ENCODE results near the gene ZFP36L1.

The ZFP36L1 gene

GRCh38 chr14:68792979-68793733 is at the start of gene ZFP36L1:
Gene ZFP36L1 (minus strand): TSS chr14:68793067. CDS start chr14:68792938, 129 bp downstream.
- Histone ChIP-seq H3K36me3 (ENCODE audit: control insufficient read depth, insufficient read depth, low read length, severe bottlenecking) (peaks cover 29% of the 10 kb centered on the region), H3K9me3 (ENCODE audit: control insufficient read depth, low read length) (no peaks in the 10 kb centered on the region), H3K9ac (ENCODE audit: low read length) (peak within 1 kb of the TSS; percentile 98), H3K27me3 (replicated peaks; ENCODE audit: control insufficient read depth, insufficient read depth, low read length) (no peaks in the 10 kb centered on the region), H3K4me3 (ENCODE audit: low read length) (peak within 1 kb of the TSS; percentile 93), H3K4me1 (ENCODE audit: control insufficient read depth, insufficient read depth, low read length) (peaks cover 26% of the 10 kb centered on the region)
- peak; percentile 98 for DNase-seq (ENCODE audit: low read depth)

- H3K27me3 ChIP-seq (replicated peaks; ENCODE audit: control insufficient read depth, insufficient read depth, low read length): no peaks in the 10 kb centered on the region
Measured at GRCh38 chr14:68842298-68842697, 49.4 kb upstream of the ZFP36L1 start.

DNA sequence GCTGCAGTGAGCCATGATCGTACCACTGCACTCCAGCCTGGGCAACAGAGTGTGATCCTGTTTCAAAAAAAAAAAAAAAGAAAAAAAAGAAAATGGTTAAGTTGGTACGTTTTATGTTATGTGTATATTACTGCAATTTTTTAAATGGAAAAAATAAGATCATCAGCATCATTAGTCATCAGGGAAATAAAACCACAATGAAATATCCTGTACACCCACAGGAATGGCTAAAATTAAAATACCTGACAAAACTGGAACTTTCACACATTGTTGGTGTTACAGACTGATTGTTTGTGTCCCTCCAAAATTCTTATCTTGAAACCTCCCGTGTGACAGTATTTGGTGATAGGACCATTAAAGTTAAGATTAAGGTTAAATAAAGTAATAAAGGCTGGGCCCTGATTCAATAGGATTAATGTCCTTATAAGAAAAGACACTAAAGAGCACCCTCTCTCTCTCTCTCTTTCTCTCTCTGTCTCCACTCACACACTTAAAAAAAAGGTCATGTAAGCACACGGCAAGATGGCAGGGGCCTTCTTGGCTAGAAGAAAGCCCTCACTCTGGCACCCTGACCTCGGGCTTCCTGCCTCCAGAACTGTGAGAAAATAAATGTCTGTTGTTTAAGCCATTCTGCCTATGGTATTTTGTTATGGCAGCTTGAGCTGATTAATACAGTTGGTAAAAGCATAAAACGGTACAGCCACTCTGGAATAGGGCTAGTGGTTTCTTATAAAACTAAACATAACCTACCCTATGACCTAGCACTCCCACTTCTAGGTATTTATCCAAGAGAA is 48.3 kb upstream of the ZFP36L1 start:
- no peak overlapping the region for H3K4me3 ChIP-seq (ENCODE audit: low read length)
- no peak overlapping the region for H3K9ac ChIP-seq (ENCODE audit: low read length)
- peaks cover 4% of the 10 kb centered on the region for H3K9me3 ChIP-seq (ENCODE audit: control insufficient read depth, low read length)
- peaks cover 9% of the 10 kb centered on the region for H3K4me1 ChIP-seq (ENCODE audit: control insufficient read depth, insufficient read depth, low read length)
- peaks cover 11% of the 10 kb centered on the region for H3K36me3 ChIP-seq (ENCODE audit: control insufficient read depth, insufficient read depth, low read length, severe bottlenecking)
- no peak for DNase-seq (ENCODE audit: low read depth)
- no peaks in the 10 kb centered on the region for H3K27me3 ChIP-seq (replicated peaks; ENCODE audit: control insufficient read depth, insufficient read depth, low read length)

More at GRCh38 chr14:68842298-68842697, 49.4 kb upstream of the ZFP36L1 start:
- H3K4me1 ChIP-seq (ENCODE audit: control insufficient read depth, insufficient read depth, low read length): peaks cover 9% of the 10 kb centered on the region
- no peaks in the 10 kb centered on the region for H3K9me3 ChIP-seq (ENCODE audit: control insufficient read depth, low read length)
- H3K36me3 ChIP-seq (ENCODE audit: control insufficient read depth, insufficient read depth, low read length, severe bottlenecking): peaks cover 10% of the 10 kb centered on the region
- no peak overlapping the region for H3K9ac ChIP-seq (ENCODE audit: low read length)
- H3K4me3 ChIP-seq (ENCODE audit: low read length): no peak overlapping the region
- DNase-seq (ENCODE audit: low read depth): no peak

DNA sequence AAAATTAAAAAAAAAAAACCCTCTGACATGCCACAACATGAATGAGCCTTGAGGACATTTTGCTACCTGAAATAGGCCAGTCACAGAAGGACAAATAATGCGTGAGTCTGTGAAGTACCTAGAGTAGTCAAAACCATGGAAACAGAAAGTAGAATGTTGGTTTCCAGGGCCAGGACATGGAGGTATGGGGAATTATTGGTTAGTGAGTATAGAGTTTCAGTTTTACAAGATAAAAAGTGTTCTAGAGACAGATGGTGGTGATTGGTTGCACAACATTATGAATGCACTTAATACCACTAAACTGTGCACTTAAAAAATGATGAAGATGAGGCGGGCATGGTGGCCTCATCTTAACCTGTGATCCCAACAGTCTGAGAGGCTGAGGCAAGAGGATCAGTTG is 47.6 kb upstream of the ZFP36L1 start:
- Histone ChIP-seq H3K9me3 (ENCODE audit: control insufficient read depth, low read length) (peaks cover 10% of the 10 kb centered on the region), H3K4me1 (ENCODE audit: control insufficient read depth, insufficient read depth, low read length) (peaks cover 9% of the 10 kb centered on the region)

GRCh38 chr14:68836082-68836481 is 43.2 kb upstream of the ZFP36L1 start:
- H3K4me1 ChIP-seq (ENCODE audit: control insufficient read depth, insufficient read depth, low read length): peaks cover 2% of the 10 kb centered on the region
- no peak overlapping the region for H3K9ac ChIP-seq (ENCODE audit: low read length)
- no peak for DNase-seq (ENCODE audit: low read depth)
- no peaks in the 10 kb centered on the region for H3K27me3 ChIP-seq (replicated peaks; ENCODE audit: control insufficient read depth, insufficient read depth, low read length)
- H3K9me3 ChIP-seq (ENCODE audit: control insufficient read depth, low read length): peaks cover 10% of the 10 kb centered on the region
- H3K36me3 ChIP-seq (ENCODE audit: control insufficient read depth, insufficient read depth, low read length, severe bottlenecking): peaks cover 19% of the 10 kb centered on the region
- H3K4me3 ChIP-seq (ENCODE audit: low read length): no peak overlapping the region

More for the DNA sequence above, 47.6 kb upstream of the ZFP36L1 start:
- Histone ChIP-seq H3K9ac (ENCODE audit: low read length) (no peak overlapping the region), H3K4me3 (ENCODE audit: low read length) (no peak overlapping the region), H3K36me3 (ENCODE audit: control insufficient read depth, insufficient read depth, low read length, severe bottlenecking) (peaks cover 16% of the 10 kb centered on the region), H3K27me3 (replicated peaks; ENCODE audit: control insufficient read depth, insufficient read depth, low read length) (no peaks in the 10 kb centered on the region)
- no peak for DNase-seq (ENCODE audit: low read depth)

DNA sequence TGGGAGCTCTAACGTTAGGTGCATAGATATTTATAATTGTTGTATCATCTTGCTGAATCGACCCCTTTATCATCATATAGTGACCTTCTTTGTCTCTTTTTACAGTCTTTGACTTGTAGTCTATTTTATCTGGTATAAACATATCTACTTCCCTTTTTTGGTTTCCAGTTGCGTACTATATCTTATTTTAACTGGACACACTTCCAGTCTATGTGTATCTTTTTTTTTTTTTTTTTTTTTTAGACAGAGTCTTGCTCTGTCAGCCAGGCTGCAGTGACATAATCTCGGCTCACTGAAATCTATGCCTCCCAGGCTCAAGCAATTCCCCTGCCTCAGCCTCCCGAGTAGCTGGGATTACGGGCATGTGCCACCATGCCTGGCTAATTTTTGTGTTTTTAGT is 41.9 kb upstream of the ZFP36L1 start:
- Histone ChIP-seq H3K36me3 (ENCODE audit: control insufficient read depth, insufficient read depth, low read length, severe bottlenecking) (peaks cover 19% of the 10 kb centered on the region), H3K9me3 (ENCODE audit: control insufficient read depth, low read length) (peaks cover 10% of the 10 kb centered on the region), H3K4me3 (ENCODE audit: low read length) (no peak overlapping the region), H3K27me3 (replicated peaks; ENCODE audit: control insufficient read depth, insufficient read depth, low read length) (no peaks in the 10 kb centered on the region), H3K4me1 (ENCODE audit: control insufficient read depth, insufficient read depth, low read length) (no peaks in the 10 kb centered on the region), H3K9ac (ENCODE audit: low read length) (no peak overlapping the region)
- DNase-seq (ENCODE audit: low read depth): no peak

GRCh38 chr14:68828698-68829097 is 35.8 kb upstream of the ZFP36L1 start:
- Histone ChIP-seq H3K4me3 (ENCODE audit: low read length) (no peak overlapping the region), H3K9me3 (ENCODE audit: control insufficient read depth, low read length) (no peaks in the 10 kb centered on the region), H3K9ac (ENCODE audit: low read length) (no peak overlapping the region), H3K27me3 (replicated peaks; ENCODE audit: control insufficient read depth, insufficient read depth, low read length) (no peaks in the 10 kb centered on the region), H3K4me1 (ENCODE audit: control insufficient read depth, insufficient read depth, low read length) (no peaks in the 10 kb centered on the region), H3K36me3 (ENCODE audit: control insufficient read depth, insufficient read depth, low read length, severe bottlenecking) (no peaks in the 10 kb centered on the region)
- DNase-seq (ENCODE audit: low read depth): no peak

DNA sequence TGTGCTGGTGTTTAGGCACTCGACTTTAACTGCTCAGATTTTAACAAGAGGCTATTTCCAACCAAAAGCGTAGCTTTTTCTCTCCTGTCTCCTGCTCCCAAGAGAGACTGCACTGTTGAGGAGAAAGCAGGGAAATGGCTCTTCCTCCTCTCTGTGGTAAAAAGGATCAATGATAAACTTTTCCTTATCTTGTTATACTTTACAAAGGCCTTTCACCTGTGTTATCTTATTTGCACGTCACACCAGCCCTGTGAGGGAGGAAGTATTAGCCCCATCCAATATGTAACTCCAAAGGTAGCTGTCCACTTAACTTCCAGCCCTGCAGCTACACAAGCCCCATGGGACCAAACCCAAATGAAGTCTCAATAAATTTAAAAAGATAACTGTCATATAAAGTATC is 32.9 kb upstream of the ZFP36L1 start:
- Histone ChIP-seq H3K27me3 (replicated peaks; ENCODE audit: control insufficient read depth, insufficient read depth, low read length) (no peaks in the 10 kb centered on the region), H3K9ac (ENCODE audit: low read length) (no peak overlapping the region), H3K4me3 (ENCODE audit: low read length) (no peak overlapping the region), H3K4me1 (ENCODE audit: control insufficient read depth, insufficient read depth, low read length) (no peaks in the 10 kb centered on the region), H3K36me3 (ENCODE audit: control insufficient read depth, insufficient read depth, low read length, severe bottlenecking) (no peaks in the 10 kb centered on the region), H3K9me3 (ENCODE audit: control insufficient read depth, low read length) (no peaks in the 10 kb centered on the region)
- DNase-seq (ENCODE audit: low read depth): no peak

DNA sequence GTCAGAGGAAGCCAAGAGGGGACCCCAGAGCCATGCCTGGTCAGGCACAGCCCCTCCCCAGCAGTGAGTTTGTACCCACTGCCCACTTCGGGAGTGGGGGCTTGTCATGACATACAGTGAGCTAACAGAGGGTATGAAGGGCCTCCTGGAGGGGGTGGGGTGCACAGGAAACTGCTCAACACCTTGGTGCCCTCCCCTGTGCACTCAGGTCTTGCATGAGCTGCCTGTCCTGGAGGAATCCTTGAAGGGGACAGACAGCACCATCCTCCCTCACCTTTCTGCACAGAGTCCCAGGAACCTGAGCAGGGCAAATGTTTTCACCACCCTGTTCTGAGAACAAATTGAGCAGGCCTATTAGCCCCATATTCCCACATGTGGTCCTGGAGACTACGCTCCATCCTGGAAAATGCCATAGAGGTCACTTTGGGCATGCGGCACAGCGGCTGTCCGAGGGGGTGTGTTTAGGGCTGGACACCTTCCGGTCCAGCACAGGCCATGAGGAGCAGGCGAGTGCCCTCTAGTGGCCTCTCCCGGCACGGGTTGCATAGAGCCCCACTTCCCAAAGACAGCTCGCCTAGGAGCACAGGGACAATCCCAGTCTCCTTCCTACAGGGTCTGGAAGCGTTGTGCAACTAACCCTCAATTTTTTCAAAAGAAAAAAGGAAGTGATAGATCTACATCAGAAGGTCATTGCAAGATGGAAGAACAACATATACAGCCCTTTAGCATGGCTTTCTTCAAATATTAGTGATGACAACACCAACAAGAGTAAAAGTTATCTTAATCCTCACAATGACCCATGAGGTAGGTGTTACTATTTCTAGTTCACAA is 31.9 kb upstream of the ZFP36L1 start:
- H3K9me3 ChIP-seq (ENCODE audit: control insufficient read depth, low read length): no peaks in the 10 kb centered on the region
- no peaks in the 10 kb centered on the region for H3K36me3 ChIP-seq (ENCODE audit: control insufficient read depth, insufficient read depth, low read length, severe bottlenecking)
- peak overlapping the region; percentile 12 for H3K4me3 ChIP-seq (ENCODE audit: low read length)
- no peaks in the 10 kb centered on the region for H3K27me3 ChIP-seq (replicated peaks; ENCODE audit: control insufficient read depth, insufficient read depth, low read length)
- peak; percentile 82 for DNase-seq (ENCODE audit: low read depth)
- H3K9ac ChIP-seq (ENCODE audit: low read length): no peak overlapping the region
- no peaks in the 10 kb centered on the region for H3K4me1 ChIP-seq (ENCODE audit: control insufficient read depth, insufficient read depth, low read length)

- DNase-seq (ENCODE audit: low read depth): no peak
- Histone ChIP-seq H3K4me3 (ENCODE audit: low read length) (no peak overlapping the region), H3K36me3 (ENCODE audit: control insufficient read depth, insufficient read depth, low read length, severe bottlenecking) (no peaks in the 10 kb centered on the region)
Measured at GRCh38 chr14:68824207-68824516, 31.3 kb upstream of the ZFP36L1 start.

More at GRCh38 chr14:68824207-68824516, 31.3 kb upstream of the ZFP36L1 start:
- H3K27me3 ChIP-seq (replicated peaks; ENCODE audit: control insufficient read depth, insufficient read depth, low read length): no peaks in the 10 kb centered on the region
- no peaks in the 10 kb centered on the region for H3K4me1 ChIP-seq (ENCODE audit: control insufficient read depth, insufficient read depth, low read length)
- no peak overlapping the region for H3K9ac ChIP-seq (ENCODE audit: low read length)
- no peaks in the 10 kb centered on the region for H3K9me3 ChIP-seq (ENCODE audit: control insufficient read depth, low read length)
